Osteoblast (primary cell): ENCODE data around the gene FDX2. TPM values are rescaled to one million over a fixed set of nuclear protein-coding genes. Genes with fewer than 3 reads are reported as not detected.

Source experiments
- DNase-seq: peaks from one replicate; pipeline ENCODE4 v3.0.0; 2011; ENCODE audit warnings: low spot score, mixed read lengths; ENCODE audit not compliant: insufficient read length; ENCODE audit errors: missing footprints
- H2AFZ ChIP-seq: 2 replicates; pipeline ENCODE4 v1.6.0; 2011; ENCODE audit warnings: mild to moderate bottlenecking, low read length
- H3K27ac ChIP-seq: 2 replicates; pipeline ENCODE4 v1.5.1; 2011; ENCODE audit warnings: mild to moderate bottlenecking, low read depth, low read length, moderate library complexity
- H3K27me3 ChIP-seq: 2 replicates; pipeline ENCODE4 v1.6.0; 2012; ENCODE audit warnings: mild to moderate bottlenecking, control low read depth, inconsistent platforms, low read length, moderate library complexity; ENCODE audit not compliant: insufficient read depth
- H3K36me3 ChIP-seq: 2 replicates; pipeline ENCODE4 v1.5.1; 2011; ENCODE audit warnings: mild to moderate bottlenecking, low read length, control low read depth, moderate library complexity; ENCODE audit not compliant: insufficient read depth
- H3K4me1 ChIP-seq: 2 replicates; pipeline ENCODE4 v1.5.1; 2011; ENCODE audit warnings: mild to moderate bottlenecking, low read length, control low read depth, moderate library complexity; ENCODE audit not compliant: insufficient read depth
- H3K4me2 ChIP-seq: 2 replicates; pipeline ENCODE4 v1.6.0; 2011; ENCODE audit warnings: mild to moderate bottlenecking, low read length; ENCODE audit not compliant: insufficient read depth
- H3K4me3 ChIP-seq: fragments of 200-600 bp; sonication (generic); 3 replicates; pipeline ENCODE4 v1.5.1; 2012; ENCODE audit warnings: mild to moderate bottlenecking, low read length, inconsistent platforms; ENCODE audit not compliant: insufficient read depth
- H3K79me2 ChIP-seq: 2 replicates; pipeline ENCODE4 v1.6.0; 2012; ENCODE audit warnings: mild to moderate bottlenecking, low read length, control low read depth, inconsistent platforms; ENCODE audit not compliant: insufficient read depth
- H3K9me3 ChIP-seq: 2 replicates; pipeline ENCODE4 v1.5.1; 2011; ENCODE audit warnings: low read depth, low read length, control low read depth
- H4K20me1 ChIP-seq: 2 replicates; pipeline ENCODE4 v1.6.0; 2012; ENCODE audit warnings: mild to moderate bottlenecking, low read length, control low read depth; ENCODE audit not compliant: insufficient read depth
- CTCF ChIP-seq: IDR thresholded peaks from 2 replicates; pipeline ENCODE4 v1.5.1; 2011; ENCODE audit warnings: mild to moderate bottlenecking, low read depth, low read length, moderate library complexity; ENCODE audit errors: extremely low read depth
- total RNA-seq: library from RNA; depleted of rRNA; stranded (reverse); fragments of >200 nt; gene quantifications from 2 replicates; pipeline ENCODE4 v1.2.3, GENCODE V29; 2012

The FDX2 gene
- total RNA-seq, 1 donor = 17.7 TPM

GRCh38 chr19:10335352-10335985, 19.7 kb upstream of the FDX2 start:
- Histone ChIP-seq H3K27me3 (no peaks in the 10 kb centered on the region), H3K4me3 (peak overlapping the region; percentile 99), H3K4me1 (peaks cover 22% of the 10 kb centered on the region), H4K20me1 (peaks cover 15% of the 10 kb centered on the region), H2AFZ (peak overlapping the region; percentile 96), H3K79me2 (peaks cover 28% of the 10 kb centered on the region), H3K4me2 (peak overlapping the region; percentile 99), H3K9me3 (no peaks in the 10 kb centered on the region), H3K36me3 (peaks cover 2% of the 10 kb centered on the region), H3K27ac (no peak overlapping the region)
- DNase-seq = no peak
- no peak for TF ChIP-seq CTCF

- H2AFZ ChIP-seq = peak overlapping the region; percentile 96
- no peaks in the 10 kb centered on the region for H3K9me3 ChIP-seq
- DNase-seq = peak; percentile 99
- peaks cover 20% of the 10 kb centered on the region for H4K20me1 ChIP-seq
- peak overlapping the region; percentile 99 for H3K4me3 ChIP-seq
- TF ChIP-seq CTCF = no peak
- H3K27me3 ChIP-seq = no peaks in the 10 kb centered on the region
- H3K36me3 ChIP-seq = peaks cover 9% of the 10 kb centered on the region
- peaks cover 22% of the 10 kb centered on the region for H3K4me1 ChIP-seq
- H3K27ac ChIP-seq = peak overlapping the region; percentile 60
- peaks cover 34% of the 10 kb centered on the region for H3K79me2 ChIP-seq
- peak overlapping the region; percentile 99 for H3K4me2 ChIP-seq
Measured at GRCh38 chr19:10334588-10335351, 19.0 kb upstream of the FDX2 start.

- peaks cover 15% of the 10 kb centered on the region for H3K36me3 ChIP-seq
- TF ChIP-seq CTCF = no peak
- no peaks in the 10 kb centered on the region for H3K27me3 ChIP-seq
- H3K4me2 ChIP-seq = peak overlapping the region; percentile 99
- H3K4me1 ChIP-seq = peaks cover 22% of the 10 kb centered on the region
- H4K20me1 ChIP-seq = peaks cover 26% of the 10 kb centered on the region
- no peaks in the 10 kb centered on the region for H3K9me3 ChIP-seq
- H3K27ac ChIP-seq = peak overlapping the region; percentile 96
- H2AFZ ChIP-seq = peak overlapping the region; percentile 96
- peaks cover 42% of the 10 kb centered on the region for H3K79me2 ChIP-seq
- DNase-seq = peak; percentile 74
- peak overlapping the region; percentile 99 for H3K4me3 ChIP-seq
Measured at GRCh38 chr19:10333758-10334587, 18.2 kb upstream of the FDX2 start.
